Testis (tissue), 2 donors: ENCODE measurements around the gene SULT1A4.
"Not testable (repeated sequence)": the region's sequence is repeated elsewhere in the genome, so short reads cannot be mapped to it uniquely, and the experiment has no call there.

Experiments
- CTCF ChIP-seq, 3 experiments: fragments of 450-650 bp in 2 of 3; fragments of 200-600 bp in 1 of 3; sonication (generic) in 1 of 3; IDR thresholded peaks; one replicate each; pipeline ENCODE4 v1.5.1; 2016 to 2019; ENCODE audit warnings: antibody characterized with exemption in 3 of 3, mild to moderate bottlenecking in 2 of 3, moderate library complexity in 1 of 3
- POLR2A ChIP-seq: fragments of 450-650 bp; IDR thresholded peaks from one replicate; pipeline ENCODE4 v1.6.1; 2017; ENCODE audit warnings: antibody characterized with exemption, mild to moderate bottlenecking, moderate library complexity

GRCh38 chr16:29459706-29460646 lies at the start of gene SULT1A4:
- not testable (repeated sequence) for TF ChIP-seq CTCF (IDR thresholded peaks at IDR 0.05); POLR2A
